PC-3 (cell line): ENCODE measurements around the gene TMIE.

Source experiments
- CTCF ChIP-seq: fragments of 300-600 bp; sonication (generic); conservative IDR thresholded peaks from 2 replicates; pipeline ENCODE4 v1.5.1; 2017; ENCODE audit warnings: antibody characterized with exemption, low read depth, mild to moderate bottlenecking, low read length
- EZH2 ChIP-seq: fragments of 300-600 bp; sonication (generic); IDR thresholded peaks from one replicate; pipeline ENCODE4 v1.6.1; 2017; ENCODE audit warnings: antibody characterized with exemption, mild to moderate bottlenecking, low read length; ENCODE audit not compliant: unreplicated experiment

- no peak for TF ChIP-seq EZH2
- TF ChIP-seq CTCF: no peak
Measured at GRCh38 chr3:46749129-46749528, 47.9 kb downstream of the TMIE start.
